DND-41 (cell line): Measurements from ENCODE around the gene MED6.

Experiments
- CTCF ChIP-seq: IDR thresholded peaks from 2 replicates; pipeline ENCODE4 v1.5.1; 2012; ENCODE audit warnings: borderline replicate concordance, low read length, moderate library complexity, mild to moderate bottlenecking; ENCODE audit not compliant: poor library complexity, severe bottlenecking; ENCODE audit errors: extremely low read depth
- EZH2 ChIP-seq: IDR thresholded peaks from 3 replicates; pipeline ENCODE4 v1.6.1; 2012; ENCODE audit warnings: borderline replicate concordance, low read depth, mild to moderate bottlenecking, moderate library complexity, low read length, inconsistent platforms; ENCODE audit not compliant: severe bottlenecking

DNA sequence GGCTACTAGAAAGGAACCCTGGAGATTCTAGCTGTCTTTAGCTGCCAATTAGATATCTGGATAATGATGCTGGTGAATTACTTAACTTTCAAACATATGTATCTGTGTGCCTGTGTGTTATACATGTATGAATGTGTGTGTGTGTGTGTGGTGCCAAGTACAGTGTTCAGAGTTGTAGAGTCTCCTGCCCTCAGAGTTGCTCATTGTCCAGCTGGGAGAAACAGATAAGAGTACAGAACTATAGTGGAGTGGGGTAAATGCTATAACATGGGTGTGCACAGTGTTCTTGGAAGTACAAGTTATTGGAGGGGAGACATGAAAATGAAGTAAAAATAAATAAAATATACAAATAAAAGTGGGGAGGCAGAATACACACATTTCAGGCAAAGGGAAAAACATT, 42.1 kb downstream of the MED6 start:
- TF ChIP-seq CTCF, result no peak
- TF ChIP-seq EZH2, result no peak
